Neural progenitor cell (in vitro differentiated cells): ENCODE results near the gene SOX9. TPM values are rescaled to one million over a fixed set of nuclear protein-coding genes. Genes with fewer than 3 reads are reported as not detected.

Experiments used
- DNase-seq: peaks from one replicate; pipeline ENCODE4 v3.0.0-alpha.2; 2016; ENCODE audit warnings: low spot score
- H2AFZ ChIP-seq: fragments of 200-600 bp; sonication (generic); replicated peaks from 2 replicates; pipeline ENCODE4 v1.6.1; 2016; ENCODE audit warnings: antibody characterized with exemption
- H3F3A ChIP-seq: fragments of 200-600 bp; sonication (generic); 2 replicates; pipeline ENCODE4 v1.6.1; 2016; ENCODE audit warnings: antibody characterized with exemption, low read depth
- H3K27ac ChIP-seq: fragments of 200-600 bp; sonication (generic); 2 replicates; pipeline ENCODE4 v1.5.1; 2016; ENCODE audit warnings: mild to moderate bottlenecking
- H3K27me3 ChIP-seq: fragments of 200-600 bp; sonication (generic); 2 replicates; pipeline ENCODE4 v1.6.1; 2016; ENCODE audit warnings: mild to moderate bottlenecking, moderate library complexity
- H3K36me3 ChIP-seq: fragments of 200-600 bp; sonication (generic); 2 replicates; pipeline ENCODE4 v1.5.1; 2016
- H3K4me1 ChIP-seq: fragments of 200-600 bp; sonication (generic); 2 replicates; pipeline ENCODE4 v1.6.1; 2016; ENCODE audit warnings: mixed run types
- H3K4me2 ChIP-seq: fragments of 200-600 bp; sonication (generic); 2 replicates; pipeline ENCODE4 v1.6.1; 2016
- H3K4me3 ChIP-seq: fragments of 200-600 bp; sonication (generic); 2 replicates; pipeline ENCODE4 v1.5.1; 2016
- H3K79me2 ChIP-seq: fragments of 200-600 bp; sonication (generic); 2 replicates; pipeline ENCODE4 v1.6.1; 2016; ENCODE audit warnings: low read depth
- H3K9ac ChIP-seq: fragments of 200-600 bp; sonication (generic); 2 replicates; pipeline ENCODE4 v1.6.1; 2016
- H3K9me3 ChIP-seq: fragments of 200-600 bp; sonication (generic); 2 replicates; pipeline ENCODE4 v1.5.1; 2016; ENCODE audit warnings: low read depth
- H4K20me1 ChIP-seq: fragments of 200-600 bp; sonication (generic); 2 replicates; pipeline ENCODE4 v1.6.1; 2016; ENCODE audit warnings: low read depth
- H3K27ac Mint-ChIP-seq: 3 replicates; pipeline ENCODE4 v1.8.0; 2021; ENCODE audit warnings: mixed read lengths
- H3K27me3 Mint-ChIP-seq: 2 replicates; pipeline ENCODE4 v1.8.0; 2022; ENCODE audit warnings: low read depth, mild to moderate bottlenecking, inconsistent platforms, moderate library complexity, mixed read lengths; ENCODE audit not compliant: insufficient read depth
- H3K36me3 Mint-ChIP-seq: 3 replicates; pipeline ENCODE4 v1.8.0; 2021; ENCODE audit warnings: mixed read lengths
- H3K4me1 Mint-ChIP-seq: 3 replicates; pipeline ENCODE4 v1.8.0; 2021; ENCODE audit warnings: mixed read lengths
- H3K4me3 Mint-ChIP-seq: 3 replicates; pipeline ENCODE4 v1.8.0; 2021; ENCODE audit warnings: mild to moderate bottlenecking, moderate library complexity, mixed read lengths
- H3K9me3 Mint-ChIP-seq: 3 replicates; pipeline ENCODE4 v1.8.0; 2020; ENCODE audit warnings: mixed read lengths
- EZH2 ChIP-seq: fragments of 200-600 bp; sonication (generic); IDR thresholded peaks from 2 replicates; pipeline ENCODE4 v1.6.1; 2017; ENCODE audit warnings: antibody characterized with exemption, mild to moderate bottlenecking, moderate library complexity
- EZH2phosphoT487 ChIP-seq: fragments of 200-600 bp; sonication (generic); IDR thresholded peaks from 2 replicates; pipeline ENCODE4 v1.6.1; 2017; ENCODE audit warnings: antibody characterized with exemption
- total RNA-seq: library from RNA; depleted of rRNA; stranded (reverse); fragments of >200 nt; gene quantifications from 2 replicates; pipeline ENCODE4 v1.2.3, GENCODE V29; 2015; ENCODE audit warnings: low replicate concordance
- TF ChIP-seq, protein P1 (sequence below): fragments of 200-600 bp; sonication (generic); IDR thresholded peaks from 2 replicates; pipeline ENCODE4 v1.5.1; 2017; ENCODE audit warnings: antibody characterized with exemption, mild to moderate bottlenecking

SOX9 gene
- total RNA-seq, 1 donor from 2014 or later, result 12.7 TPM

DNA sequence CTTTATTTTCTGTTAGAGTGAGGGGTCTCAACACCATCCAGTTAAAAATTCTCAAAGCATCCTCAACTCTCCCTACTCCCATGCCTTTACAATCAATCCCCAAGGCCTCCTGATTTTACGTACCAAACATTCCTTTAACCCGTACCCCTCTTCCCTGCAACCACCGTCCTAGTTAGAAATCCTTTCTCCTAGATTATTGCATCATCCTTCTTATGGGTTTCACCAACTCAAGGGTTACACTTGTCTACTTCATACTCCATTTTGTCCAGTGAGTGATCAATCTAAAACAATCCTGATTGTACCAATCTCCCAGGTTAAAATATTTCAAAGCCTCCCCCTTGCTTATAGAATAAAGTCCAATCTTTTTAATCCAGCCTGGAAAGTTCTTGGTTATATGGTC lies 24.7 kb downstream of the SOX9 start:
- TF ChIP-seq EZH2phosphoT487 (no peak), EZH2 (no peak)
- TF ChIP-seq, protein P1, sequence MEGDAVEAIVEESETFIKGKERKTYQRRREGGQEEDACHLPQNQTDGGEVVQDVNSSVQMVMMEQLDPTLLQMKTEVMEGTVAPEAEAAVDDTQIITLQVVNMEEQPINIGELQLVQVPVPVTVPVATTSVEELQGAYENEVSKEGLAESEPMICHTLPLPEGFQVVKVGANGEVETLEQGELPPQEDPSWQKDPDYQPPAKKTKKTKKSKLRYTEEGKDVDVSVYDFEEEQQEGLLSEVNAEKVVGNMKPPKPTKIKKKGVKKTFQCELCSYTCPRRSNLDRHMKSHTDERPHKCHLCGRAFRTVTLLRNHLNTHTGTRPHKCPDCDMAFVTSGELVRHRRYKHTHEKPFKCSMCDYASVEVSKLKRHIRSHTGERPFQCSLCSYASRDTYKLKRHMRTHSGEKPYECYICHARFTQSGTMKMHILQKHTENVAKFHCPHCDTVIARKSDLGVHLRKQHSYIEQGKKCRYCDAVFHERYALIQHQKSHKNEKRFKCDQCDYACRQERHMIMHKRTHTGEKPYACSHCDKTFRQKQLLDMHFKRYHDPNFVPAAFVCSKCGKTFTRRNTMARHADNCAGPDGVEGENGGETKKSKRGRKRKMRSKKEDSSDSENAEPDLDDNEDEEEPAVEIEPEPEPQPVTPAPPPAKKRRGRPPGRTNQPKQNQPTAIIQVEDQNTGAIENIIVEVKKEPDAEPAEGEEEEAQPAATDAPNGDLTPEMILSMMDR, result no peak
- no peaks in the 10 kb centered on the region for H3K4me1 ChIP-seq
- peaks cover 18% of the 10 kb centered on the region for H3K4me1 Mint-ChIP-seq
- H3K79me2 ChIP-seq, result no peaks in the 10 kb centered on the region
- no peaks in the 10 kb centered on the region for H3K36me3 ChIP-seq
- no peak overlapping the region for H3K9ac ChIP-seq
- H3K4me3 Mint-ChIP-seq, result no peak overlapping the region
- no peaks in the 10 kb centered on the region for H3K9me3 Mint-ChIP-seq
- no peak overlapping the region for H3K4me2 ChIP-seq
- no peak overlapping the region for H3K4me3 ChIP-seq
- no peaks in the 10 kb centered on the region for H3K36me3 Mint-ChIP-seq
- H4K20me1 ChIP-seq, result no peaks in the 10 kb centered on the region
- no peaks in the 10 kb centered on the region for H3F3A ChIP-seq
- no peaks in the 10 kb centered on the region for H3K27me3 ChIP-seq
- H3K27me3 Mint-ChIP-seq, result peaks cover 11% of the 10 kb centered on the region
- no peak for DNase-seq
- no peak overlapping the region for H3K27ac Mint-ChIP-seq
- H2AFZ ChIP-seq, result no peak overlapping the region
- H3K9me3 ChIP-seq, result no peaks in the 10 kb centered on the region
- H3K27ac ChIP-seq, result no peak overlapping the region

DNA sequence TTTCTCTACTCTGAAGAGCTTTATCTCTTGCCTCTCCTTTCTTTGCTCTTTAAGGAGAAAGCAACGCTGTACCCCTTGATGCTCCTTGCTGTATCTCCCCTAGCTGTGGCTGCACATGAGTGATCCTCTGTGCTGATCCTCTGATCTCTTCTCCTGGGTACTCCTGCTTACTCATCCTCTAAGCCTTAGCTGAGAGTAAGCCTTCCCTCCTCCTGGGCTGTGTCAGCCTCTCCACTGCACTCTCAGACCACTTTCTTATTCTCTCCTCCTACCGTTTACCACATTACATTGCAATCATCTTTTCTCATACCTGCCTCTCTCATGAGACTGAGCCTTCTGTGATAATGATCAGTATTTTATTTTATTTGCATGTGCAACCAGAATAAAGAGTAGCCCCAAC lies 25.1 kb downstream of the SOX9 start:
- TF ChIP-seq EZH2, result no peak
- TF ChIP-seq, protein P1, result no peak
- no peak for TF ChIP-seq EZH2phosphoT487
- H3K27ac Mint-ChIP-seq, result no peak overlapping the region
- peaks cover 18% of the 10 kb centered on the region for H3K4me1 Mint-ChIP-seq
- H3K27me3 Mint-ChIP-seq, result peaks cover 11% of the 10 kb centered on the region
- no peak overlapping the region for H3K4me3 Mint-ChIP-seq
- H3K36me3 Mint-ChIP-seq, result no peaks in the 10 kb centered on the region
- Histone ChIP-seq H3K4me2 (no peak overlapping the region), H3K36me3 (no peaks in the 10 kb centered on the region), H3K9me3 (no peaks in the 10 kb centered on the region), H3K27me3 (no peaks in the 10 kb centered on the region), H4K20me1 (no peaks in the 10 kb centered on the region), H3F3A (peaks cover under 1% of the 10 kb centered on the region), H3K4me3 (no peak overlapping the region), H3K9ac (no peak overlapping the region), H3K4me1 (no peaks in the 10 kb centered on the region), H3K79me2 (no peaks in the 10 kb centered on the region), H3K27ac (no peak overlapping the region), H2AFZ (no peak overlapping the region)
- H3K9me3 Mint-ChIP-seq, result no peaks in the 10 kb centered on the region
- no peak for DNase-seq

DNA sequence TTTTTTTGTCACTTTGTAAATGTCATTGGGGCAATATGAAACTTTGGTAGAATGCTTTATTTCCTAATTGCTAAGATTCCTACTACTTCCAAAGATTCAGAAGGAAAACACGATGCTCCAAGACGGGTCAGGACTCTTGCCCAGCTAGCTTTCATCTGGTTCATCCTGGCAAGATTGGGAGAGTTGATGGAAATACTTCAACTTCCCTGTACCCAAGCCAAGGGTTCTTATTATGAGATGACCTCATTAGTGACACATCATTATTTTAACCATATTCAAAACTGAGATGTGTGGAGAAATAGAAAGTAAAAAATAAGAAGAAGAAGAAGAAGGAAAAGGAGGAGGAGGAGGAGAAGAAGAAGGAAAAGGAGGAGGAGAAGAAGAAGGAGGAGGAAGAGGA lies 25.6 kb downstream of the SOX9 start:
- no peak overlapping the region for H3K4me3 ChIP-seq
- peaks cover 5% of the 10 kb centered on the region for H3F3A ChIP-seq
- H3K4me2 ChIP-seq, result no peak overlapping the region
- H3K9me3 ChIP-seq, result no peaks in the 10 kb centered on the region
- no peaks in the 10 kb centered on the region for H4K20me1 ChIP-seq
- Mint-ChIP-seq H3K4me1 (peaks cover 22% of the 10 kb centered on the region), H3K27me3 (peaks cover 11% of the 10 kb centered on the region), H3K4me3 (no peak overlapping the region), H3K27ac (no peak overlapping the region), H3K36me3 (no peaks in the 10 kb centered on the region), H3K9me3 (no peaks in the 10 kb centered on the region)
- no peak overlapping the region for H2AFZ ChIP-seq
- H3K9ac ChIP-seq, result no peak overlapping the region
- H3K4me1 ChIP-seq, result peaks cover 4% of the 10 kb centered on the region
- no peak for DNase-seq
- no peaks in the 10 kb centered on the region for H3K79me2 ChIP-seq
- no peak for TF ChIP-seq EZH2
- no peak for TF ChIP-seq EZH2phosphoT487
- TF ChIP-seq, protein P1, result no peak
- H3K36me3 ChIP-seq, result no peaks in the 10 kb centered on the region
- no peaks in the 10 kb centered on the region for H3K27me3 ChIP-seq
- H3K27ac ChIP-seq, result no peak overlapping the region
